KBM-7 (cell line): ENCODE data around the gene VSIG4.
"Not testable (repeated sequence)": the region's sequence is repeated elsewhere in the genome, so short reads cannot be mapped to it uniquely, and the experiment has no call there.

Experiments used
- DNase-seq: peaks from one replicate; pipeline ENCODE4 v3.0.0-alpha.2; 2015
- in situ Hi-C: fragments of 300-500 bp; cut with MboI; formaldehyde crosslinking; loops from 2 replicates; pipeline ENCODE4 v1.14.3; 2020; ENCODE audit warnings: low sequenced_read_pairs, low pct_unique_long_range_greater_than_20kb, mixed read lengths

VSIG4 gene

DNA sequence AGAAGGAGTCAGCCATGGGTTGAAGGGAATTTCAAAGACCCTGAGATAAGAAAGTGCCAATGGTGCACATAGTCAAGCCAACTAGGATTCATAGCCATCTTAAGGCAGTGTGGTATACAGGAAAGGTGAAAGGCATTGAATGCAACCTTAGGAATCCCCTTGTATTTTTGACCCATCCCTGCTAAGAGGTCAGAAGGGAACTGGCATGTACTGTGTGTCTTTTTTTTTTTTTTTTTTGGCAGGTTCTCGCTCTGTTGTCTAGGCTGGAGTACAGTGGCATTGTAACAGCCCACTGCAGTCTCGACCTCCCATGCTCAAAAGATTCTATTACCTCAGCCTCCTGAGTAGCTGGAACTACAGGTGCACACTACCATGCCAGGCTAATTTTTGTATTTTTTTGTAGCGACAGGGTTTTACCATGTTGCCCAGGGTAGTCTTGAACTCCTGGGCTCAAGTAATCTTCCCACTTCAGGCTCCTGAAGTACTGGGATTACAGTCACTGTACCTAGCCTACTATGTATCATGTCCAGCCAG is 40.8 kb downstream of the VSIG4 start:
- no peak for DNase-seq
- in situ Hi-C loops: loop anchor here (25.0 kb wide), 1 partner anchor 262 kb away; no protein-coding TSS in a partner anchor

DNA sequence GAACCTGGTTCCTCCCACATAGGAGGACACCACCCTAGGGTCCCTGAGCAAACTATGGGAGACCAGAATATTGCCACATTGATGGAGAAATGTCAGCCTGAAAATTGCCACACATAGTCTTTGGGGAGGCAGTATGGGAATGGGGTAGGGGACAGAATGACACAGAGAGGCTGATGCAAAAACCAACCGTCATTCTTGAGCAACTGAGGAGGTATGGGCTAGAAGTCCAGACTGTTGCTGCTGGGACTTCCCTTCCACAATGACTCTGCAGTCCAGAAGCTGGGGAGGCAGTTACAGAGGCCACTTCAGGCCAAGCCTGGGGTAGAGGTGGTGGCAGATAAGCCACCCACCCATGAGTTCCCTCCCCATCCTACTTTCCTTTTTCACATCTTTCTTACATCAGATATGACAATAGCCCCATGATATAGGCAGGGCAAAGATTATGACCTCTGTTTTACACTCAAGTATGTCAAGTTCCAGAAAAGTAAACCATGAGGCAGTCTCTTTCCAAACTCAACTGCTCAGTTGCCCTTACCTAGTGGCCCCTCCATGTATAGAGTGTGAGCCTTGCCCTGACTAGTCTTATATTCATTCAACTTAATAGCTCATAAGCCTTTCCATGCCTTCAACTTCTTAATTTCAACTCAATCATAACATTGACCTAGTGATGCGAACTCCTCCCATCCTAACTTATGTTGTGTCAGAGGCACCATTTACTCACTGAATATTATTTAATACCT is 41.7 kb downstream of the VSIG4 start:
- peak; percentile 98 for DNase-seq
- in situ Hi-C loops: loop anchor here (25.0 kb wide), 1 partner anchor 261 kb away; no protein-coding TSS in a partner anchor

DNA sequence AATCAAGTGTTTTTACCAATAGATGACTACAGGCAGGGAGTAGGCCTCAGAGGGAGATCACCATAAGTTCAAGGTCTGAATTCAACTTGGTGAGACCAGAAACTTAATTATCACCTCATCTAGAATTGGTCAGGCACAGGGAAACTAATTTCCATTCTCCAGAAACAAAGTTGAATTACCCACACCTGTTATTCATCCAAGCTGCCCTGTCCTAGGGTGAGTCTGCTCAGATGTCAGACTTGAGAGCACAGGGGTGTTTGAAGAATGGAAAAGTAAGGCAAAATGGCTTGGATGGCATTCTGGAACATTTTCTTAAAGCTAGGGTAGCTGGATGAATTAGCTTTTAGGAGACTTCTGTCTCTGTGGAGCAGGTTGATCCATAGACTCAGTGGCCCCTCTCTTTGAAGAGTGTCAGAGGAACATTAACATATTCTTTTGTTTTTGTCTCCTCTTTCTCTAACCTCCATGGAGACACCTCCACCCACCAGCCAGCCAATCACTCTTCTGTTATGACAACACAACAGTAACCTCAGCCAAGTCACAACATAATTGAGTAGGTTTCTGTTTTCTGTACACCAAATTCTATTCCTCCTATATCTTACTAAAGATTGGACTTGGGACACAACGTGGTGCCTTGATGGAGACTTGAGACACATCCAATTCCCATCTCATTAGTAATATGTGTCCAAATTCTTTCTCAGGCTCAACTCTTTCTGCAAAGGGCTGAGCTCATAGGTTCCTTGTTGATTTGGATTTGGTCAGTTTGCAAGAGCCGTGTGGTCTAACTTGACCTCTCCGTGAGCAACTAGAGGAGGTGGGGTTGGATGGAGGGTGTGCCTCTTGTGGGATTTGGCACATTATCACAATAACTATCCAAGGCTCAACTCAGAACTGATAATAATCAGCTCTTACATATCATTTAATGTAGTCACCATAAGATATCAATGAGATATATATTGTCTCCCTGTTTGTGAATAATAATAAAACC is 45.1 kb downstream of the VSIG4 start:
- in situ Hi-C loops: loop anchor here (25.0 kb wide), 1 partner anchor 258 kb away; no protein-coding TSS in a partner anchor
- DNase-seq: no peak

DNA sequence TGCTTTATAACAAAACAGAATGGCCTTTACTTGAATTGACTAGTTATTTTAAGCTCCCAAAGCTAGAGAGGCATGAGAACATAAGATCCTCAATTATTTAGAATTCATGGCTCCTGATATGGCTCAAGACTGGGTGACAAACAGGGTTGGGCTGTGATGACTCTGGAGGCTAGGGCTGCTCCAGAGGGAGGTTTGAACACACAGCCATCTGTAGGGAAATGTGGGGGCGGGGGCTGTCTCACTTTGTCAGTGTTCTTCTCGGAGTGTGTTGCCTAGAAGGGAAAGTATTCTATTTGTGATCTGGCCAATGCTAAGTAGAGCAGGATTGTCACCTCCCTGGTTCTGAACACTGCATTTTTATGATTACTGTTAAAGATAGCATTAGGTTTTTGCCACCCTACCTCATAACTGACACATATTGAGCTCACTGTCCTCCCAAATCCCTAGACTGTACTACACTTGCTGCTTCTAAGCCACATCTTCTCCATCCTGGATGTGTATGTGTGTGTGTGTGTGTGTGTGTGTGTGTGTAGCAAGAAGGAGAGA is 45.9 kb downstream of the VSIG4 start:
- in situ Hi-C loops: loop anchor here (25.0 kb wide), 1 partner anchor 257 kb away; no protein-coding TSS in a partner anchor
- peak; percentile 48 for DNase-seq

DNA sequence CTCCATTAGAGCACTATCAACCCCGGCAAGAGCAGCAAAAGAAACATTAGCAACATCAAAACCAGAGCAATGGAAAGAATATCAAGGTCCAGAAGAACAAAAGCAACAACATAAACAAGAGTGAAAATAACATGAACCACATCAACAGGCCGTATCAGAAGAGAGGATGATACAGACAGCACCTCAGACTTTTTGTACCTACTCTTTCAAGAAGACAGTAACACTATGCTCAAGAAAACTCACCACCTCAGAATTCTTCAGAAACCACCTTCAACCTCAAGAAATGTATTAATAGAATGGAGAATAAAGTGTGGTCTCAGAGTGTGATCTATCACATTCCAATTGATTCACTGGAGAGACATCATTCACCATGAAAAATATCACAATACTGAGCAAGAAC is 46.5 kb downstream of the VSIG4 start:
- no peak for DNase-seq
- in situ Hi-C loops: loop anchor here (25.0 kb wide), 1 partner anchor 256 kb away; no protein-coding TSS in a partner anchor

DNA sequence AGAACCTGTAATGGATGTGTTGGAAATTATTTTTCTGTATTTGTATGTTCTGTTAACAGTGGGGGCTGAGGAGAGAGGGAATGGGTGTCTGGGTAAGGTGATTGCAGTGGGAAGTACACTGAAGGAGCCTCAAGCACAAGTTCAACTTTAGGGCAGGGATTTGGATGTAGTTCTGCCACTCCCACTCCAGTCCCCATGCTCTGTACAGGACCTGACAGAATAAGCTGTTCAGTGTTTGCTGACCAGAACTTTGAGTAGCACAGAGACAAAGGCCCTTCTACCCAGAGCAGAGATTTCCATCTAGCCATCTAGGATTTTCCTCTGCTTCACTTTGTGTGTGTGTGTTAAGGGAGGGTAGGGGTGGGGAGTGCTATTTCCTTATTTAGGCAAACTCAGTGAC is 49.2 kb downstream of the VSIG4 start:
- in situ Hi-C loops: loop anchor here (25.0 kb wide), 1 partner anchor 253 kb away; no protein-coding TSS in a partner anchor
- peak; percentile 44 for DNase-seq

DNA sequence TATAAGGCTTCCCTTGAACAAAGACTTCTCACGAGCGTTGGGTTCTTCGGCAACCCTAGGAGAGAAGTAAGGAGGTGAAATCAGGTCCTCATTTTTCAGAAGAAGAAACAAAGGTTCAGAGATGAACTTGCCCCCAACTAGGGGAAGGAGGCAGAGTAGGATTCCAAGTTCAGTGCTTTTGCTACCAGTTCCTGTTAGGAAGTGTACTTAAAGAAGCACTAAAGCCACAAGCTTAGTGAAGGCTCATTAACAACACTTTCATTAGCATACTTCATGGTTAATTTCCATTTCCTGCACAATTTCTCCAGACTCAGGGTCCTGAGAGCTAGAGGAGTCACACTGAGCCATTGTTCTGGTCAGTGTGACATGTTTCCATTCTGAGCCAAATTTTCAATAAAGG is 52.1 kb downstream of the VSIG4 start:
- in situ Hi-C loops: loop anchor here (25.0 kb wide), 1 partner anchor 251 kb away; no protein-coding TSS in a partner anchor
- DNase-seq: peak; percentile 91

DNA sequence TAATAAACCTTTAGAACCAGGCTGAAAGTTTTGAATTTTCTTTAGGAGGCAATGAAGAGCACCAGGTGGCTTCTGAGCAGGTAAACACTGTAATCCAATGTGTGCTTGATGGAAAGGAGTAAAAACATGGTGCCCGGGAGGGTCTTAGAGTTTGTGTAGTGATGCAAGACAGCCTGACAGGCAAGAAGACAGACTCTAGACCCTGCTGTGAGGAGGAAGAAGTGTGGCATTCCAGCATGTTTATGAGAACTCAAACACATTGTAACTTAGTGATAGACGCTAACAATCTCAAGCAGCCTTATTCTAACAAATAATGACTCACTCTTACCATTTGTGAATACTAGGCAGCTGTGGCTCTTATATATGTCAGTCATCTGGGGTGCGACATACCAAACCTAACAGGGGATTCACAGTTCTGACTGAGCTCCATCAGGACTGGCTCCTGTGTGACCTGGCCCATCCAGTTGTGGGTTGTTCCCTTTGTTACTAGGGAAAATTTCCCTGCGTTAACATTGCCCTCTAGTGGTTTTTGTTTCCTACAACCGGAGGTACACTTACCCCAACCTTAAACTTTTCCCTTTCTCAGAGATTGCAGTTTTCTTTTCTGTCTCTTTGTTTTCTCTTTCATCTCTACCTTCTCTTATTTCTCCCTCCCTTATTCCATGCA is 53.8 kb downstream of the VSIG4 start:
- DNase-seq: peak; percentile 93
- in situ Hi-C loops: loop anchor here (25.0 kb wide), 1 partner anchor 249 kb away; no protein-coding TSS in a partner anchor

DNA sequence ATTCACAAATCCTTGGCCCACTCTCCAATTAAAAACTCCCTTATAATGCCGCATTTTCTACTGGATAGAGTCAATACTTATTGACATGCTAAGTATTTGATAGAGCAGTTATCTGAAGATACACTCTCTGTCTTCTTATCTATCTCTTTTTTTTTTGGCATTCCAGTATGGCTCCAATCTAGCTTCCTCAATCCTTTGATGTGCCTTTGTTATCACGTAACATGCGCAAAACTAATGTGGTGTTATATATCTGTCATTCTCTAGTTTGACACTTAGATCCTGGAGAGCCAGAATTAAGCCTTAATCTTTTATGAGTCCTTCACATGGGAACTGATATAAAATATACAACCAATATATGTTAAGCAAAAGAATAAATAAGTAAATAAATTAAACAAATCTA is 54.7 kb downstream of the VSIG4 start:
- DNase-seq: no peak
- in situ Hi-C loops: loop anchor here (25.0 kb wide), 1 partner anchor 248 kb away; no protein-coding TSS in a partner anchor

DNA sequence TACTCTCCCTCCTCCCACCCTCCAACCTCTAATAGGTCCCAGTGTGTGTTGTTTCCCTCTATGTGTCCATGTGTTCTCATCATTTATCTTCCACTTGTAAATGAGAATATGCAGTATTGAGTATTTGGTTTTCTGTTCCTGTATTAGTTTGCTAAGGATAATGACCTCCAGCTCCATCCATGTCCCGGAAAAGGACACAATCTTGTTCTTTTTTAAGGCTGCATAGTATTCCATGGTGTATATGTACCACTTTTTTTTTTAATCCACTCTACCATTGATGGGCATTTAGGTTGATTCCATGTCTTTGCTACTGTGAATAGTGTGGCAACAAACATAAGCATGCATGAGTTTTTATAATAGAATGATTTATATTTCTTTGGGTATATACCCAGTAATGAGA is 62.7 kb downstream of the VSIG4 start:
- not testable (repeated sequence) for DNase-seq
- in situ Hi-C loops: loop anchor here (25.0 kb wide), 1 partner anchor 240 kb away; no protein-coding TSS in a partner anchor

DNA sequence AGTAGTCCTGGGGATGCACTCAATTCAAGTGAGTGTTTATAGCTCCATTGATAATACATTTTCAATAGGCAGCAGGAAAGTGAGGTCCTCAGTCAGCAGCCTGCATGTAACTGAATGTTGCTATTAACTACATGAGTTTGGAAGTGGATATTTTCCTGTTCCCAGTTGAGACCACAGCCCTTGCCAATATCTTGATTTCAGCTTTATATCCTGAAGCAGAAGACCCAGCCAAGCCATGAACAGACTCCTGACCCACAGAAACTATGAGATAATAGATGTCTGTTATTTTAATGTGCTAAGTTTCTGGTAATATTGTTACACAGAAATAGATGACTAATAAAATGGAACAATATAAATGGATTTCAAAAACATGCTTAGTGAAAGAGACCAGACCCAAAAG is 63.7 kb downstream of the VSIG4 start:
- in situ Hi-C loops: loop anchor here (25.0 kb wide), 1 partner anchor 239 kb away; no protein-coding TSS in a partner anchor
- no peak for DNase-seq

DNA sequence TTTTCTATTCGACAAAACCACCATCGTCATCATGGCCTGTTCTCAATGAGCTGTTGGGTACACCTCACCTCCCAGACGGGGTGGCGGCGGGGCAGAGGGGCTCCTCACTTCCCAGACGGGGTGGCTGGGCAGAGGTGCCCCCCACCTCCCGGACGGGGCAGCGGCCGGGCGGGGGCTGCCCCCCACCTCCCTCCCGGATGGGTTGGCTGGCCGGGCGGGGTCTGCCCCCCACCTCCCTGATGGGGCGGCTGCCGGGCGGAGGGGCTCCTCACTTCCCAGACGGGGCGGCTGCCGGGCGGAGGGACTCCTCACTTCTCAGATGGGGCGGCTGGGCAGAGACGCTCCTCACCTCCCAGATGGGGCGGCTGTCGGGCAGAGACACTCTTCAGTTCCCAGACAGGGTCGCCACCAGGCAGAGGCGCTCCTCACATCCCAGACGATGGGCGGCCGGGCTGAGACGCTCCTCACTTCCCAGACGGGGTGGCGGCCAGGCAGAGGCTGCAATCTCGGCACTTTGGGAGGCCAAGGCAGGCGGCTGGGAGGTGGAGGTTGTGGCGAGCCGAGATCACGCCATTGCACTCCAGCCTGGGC is 64.6 kb downstream of the VSIG4 start:
- in situ Hi-C loops: loop anchor here (25.0 kb wide), 1 partner anchor 238 kb away; no protein-coding TSS in a partner anchor
- not testable (repeated sequence) for DNase-seq
